Kidney epithelial cell (primary cell): ENCODE results near the gene C10orf95. TPM values are rescaled to one million over a fixed set of nuclear protein-coding genes. Genes with fewer than 3 reads are reported as not detected.

Experiments
- DNase-seq: peaks from one replicate; pipeline ENCODE4 v3.0.0-alpha.2; 2010; ENCODE audit warnings: low read depth
- H3K27me3 ChIP-seq: 2 replicates; pipeline ENCODE4 v1.6.0; 2011; ENCODE audit warnings: low read length; ENCODE audit not compliant: control insufficient read depth, insufficient read depth
- H3K36me3 ChIP-seq: 2 replicates; pipeline ENCODE4 v1.5.1; 2011; ENCODE audit warnings: low read length; ENCODE audit not compliant: control insufficient read depth, insufficient read depth
- H3K4me3 ChIP-seq: 2 replicates; pipeline ENCODE4 v1.5.1; 2011; ENCODE audit warnings: low read depth, mild to moderate bottlenecking, control low read depth, low read length
- total RNA-seq: library from RNA; depleted of rRNA; stranded (reverse); fragments of >200 nt; gene quantifications from 2 replicates; pipeline ENCODE4 v1.2.3, GENCODE V29; 2015
- TF ChIP-seq, protein P1 (sequence below): IDR thresholded peaks from 2 replicates; pipeline ENCODE4 v1.5.1; 2011; ENCODE audit warnings: mild to moderate bottlenecking, moderate library complexity, low read length, control low read depth, inconsistent platforms; ENCODE audit not compliant: insufficient read depth, poor library complexity, severe bottlenecking

The C10orf95 gene
- total RNA-seq, 1 donor from 2014 or later: 3.2 TPM

DNA sequence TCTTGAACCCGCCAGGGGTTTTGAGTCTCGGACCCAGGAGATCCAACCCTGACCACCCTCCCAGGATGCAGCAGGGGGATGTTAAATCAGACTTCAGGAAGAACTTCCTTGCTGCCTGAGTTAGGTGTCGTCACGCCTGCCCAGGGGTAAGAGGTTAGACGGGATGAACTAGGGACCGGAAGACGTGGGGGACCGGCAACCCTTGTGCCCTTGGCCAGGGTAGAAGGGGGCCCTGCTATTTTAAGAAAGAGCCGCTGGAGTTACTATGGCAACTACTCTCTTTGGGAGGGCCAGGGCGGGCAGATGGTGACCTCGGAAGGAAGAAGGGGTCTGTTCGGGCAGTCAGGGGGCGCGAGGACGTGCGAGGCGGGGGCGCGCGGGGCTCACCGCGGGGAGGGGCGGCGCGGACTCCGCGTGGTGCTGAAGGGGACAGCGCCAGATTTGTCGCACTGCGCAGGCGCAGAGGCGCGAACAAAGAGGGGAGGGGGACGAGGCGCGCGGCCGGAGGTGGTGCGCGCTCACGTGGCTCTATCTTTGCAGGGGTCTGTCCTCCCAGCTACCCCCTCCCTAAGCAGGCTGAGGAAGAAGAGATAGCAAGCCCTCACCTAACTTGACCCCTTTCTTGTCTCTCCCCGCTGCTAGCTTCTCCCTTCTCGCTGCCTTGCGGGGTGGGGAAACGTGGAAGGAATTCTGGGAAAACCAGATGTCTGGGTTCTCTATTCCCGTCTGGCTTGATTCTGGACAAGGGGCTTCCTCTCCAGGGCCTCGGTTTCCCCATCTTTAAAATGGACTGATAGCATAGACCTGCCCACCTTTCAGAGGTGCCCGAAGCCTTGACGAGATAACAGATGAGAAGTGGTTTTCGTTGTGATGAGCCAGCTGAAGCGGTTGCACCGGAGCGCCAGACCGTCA lies 31.8 kb downstream of the C10orf95 start:
- Histone ChIP-seq H3K36me3 (no peaks in the 10 kb centered on the region), H3K27me3 (peaks cover 25% of the 10 kb centered on the region), H3K4me3 (peak overlapping the region; percentile 62)
- TF ChIP-seq, protein P1, sequence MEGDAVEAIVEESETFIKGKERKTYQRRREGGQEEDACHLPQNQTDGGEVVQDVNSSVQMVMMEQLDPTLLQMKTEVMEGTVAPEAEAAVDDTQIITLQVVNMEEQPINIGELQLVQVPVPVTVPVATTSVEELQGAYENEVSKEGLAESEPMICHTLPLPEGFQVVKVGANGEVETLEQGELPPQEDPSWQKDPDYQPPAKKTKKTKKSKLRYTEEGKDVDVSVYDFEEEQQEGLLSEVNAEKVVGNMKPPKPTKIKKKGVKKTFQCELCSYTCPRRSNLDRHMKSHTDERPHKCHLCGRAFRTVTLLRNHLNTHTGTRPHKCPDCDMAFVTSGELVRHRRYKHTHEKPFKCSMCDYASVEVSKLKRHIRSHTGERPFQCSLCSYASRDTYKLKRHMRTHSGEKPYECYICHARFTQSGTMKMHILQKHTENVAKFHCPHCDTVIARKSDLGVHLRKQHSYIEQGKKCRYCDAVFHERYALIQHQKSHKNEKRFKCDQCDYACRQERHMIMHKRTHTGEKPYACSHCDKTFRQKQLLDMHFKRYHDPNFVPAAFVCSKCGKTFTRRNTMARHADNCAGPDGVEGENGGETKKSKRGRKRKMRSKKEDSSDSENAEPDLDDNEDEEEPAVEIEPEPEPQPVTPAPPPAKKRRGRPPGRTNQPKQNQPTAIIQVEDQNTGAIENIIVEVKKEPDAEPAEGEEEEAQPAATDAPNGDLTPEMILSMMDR: no peak
- no peak for DNase-seq

DNA sequence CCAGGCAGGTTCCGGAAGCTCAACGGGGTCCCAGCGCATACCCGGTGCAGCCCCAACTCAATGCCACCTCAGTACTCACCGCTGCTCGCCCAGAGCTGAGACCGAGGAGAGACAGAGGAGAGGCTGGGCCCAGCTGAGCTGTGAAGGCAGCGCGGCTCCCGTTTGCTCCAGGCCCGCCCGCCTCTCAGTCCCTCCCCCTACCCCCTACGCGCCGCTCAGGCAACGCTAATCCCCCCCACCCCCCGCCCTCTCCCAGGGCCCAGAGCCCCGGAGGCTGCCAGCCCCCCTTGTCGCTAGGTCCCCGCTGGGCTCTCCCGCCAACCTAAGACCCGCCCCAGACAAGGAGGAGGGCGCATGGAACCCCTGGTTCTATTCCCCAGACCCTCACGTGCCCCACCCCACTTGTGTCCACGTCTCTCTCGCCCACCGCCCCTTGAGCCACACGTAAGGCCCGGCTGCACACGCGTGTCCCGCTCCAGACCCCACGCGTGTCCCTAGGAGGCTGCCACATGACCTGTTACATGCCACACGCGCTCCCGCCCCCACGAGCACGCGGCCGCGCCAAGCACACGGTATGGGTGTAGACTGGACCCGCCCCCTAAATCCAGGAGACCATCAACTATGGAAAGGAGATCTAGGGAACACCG lies 32.6 kb downstream of the C10orf95 start, which contains the start of gene PSD:
PSD (minus strand) TSS at position 164 of the 647 bp plus-strand sequence. CDS start 1,747 bp downstream, outside the sequence.
- Histone ChIP-seq H3K4me3 (peak within 1 kb of the TSS; percentile 62), H3K36me3 (no peaks in the 10 kb centered on the region), H3K27me3 (peaks cover 25% of the 10 kb centered on the region)
- TF ChIP-seq, protein P1: no peak
- no peak for DNase-seq

DNA sequence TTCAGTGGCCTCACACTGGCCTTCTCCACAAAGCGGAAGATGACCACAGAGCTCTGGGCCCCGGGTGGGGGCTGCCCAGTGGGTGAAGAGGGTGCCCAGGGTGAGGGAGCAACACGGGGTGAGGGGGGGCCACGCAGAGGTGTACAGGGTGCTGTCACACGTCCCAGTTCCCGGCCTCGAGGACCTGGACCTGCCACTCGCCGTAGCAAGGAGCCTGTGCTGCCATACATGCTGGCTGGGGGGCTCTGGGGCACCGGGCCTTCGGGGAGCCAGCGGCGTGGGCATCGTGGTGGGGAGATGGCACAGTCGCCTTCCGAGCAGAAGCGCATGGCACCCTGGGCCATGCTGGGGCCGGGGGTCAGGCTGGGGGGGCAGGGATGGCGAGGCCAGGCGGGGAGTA lies 34.6 kb downstream of the C10orf95 start:
- TF ChIP-seq, protein P1: no peak
- DNase-seq: no peak
- peaks cover 42% of the 10 kb centered on the region for H3K27me3 ChIP-seq
- H3K4me3 ChIP-seq: no peak overlapping the region
- H3K36me3 ChIP-seq: no peaks in the 10 kb centered on the region

DNA sequence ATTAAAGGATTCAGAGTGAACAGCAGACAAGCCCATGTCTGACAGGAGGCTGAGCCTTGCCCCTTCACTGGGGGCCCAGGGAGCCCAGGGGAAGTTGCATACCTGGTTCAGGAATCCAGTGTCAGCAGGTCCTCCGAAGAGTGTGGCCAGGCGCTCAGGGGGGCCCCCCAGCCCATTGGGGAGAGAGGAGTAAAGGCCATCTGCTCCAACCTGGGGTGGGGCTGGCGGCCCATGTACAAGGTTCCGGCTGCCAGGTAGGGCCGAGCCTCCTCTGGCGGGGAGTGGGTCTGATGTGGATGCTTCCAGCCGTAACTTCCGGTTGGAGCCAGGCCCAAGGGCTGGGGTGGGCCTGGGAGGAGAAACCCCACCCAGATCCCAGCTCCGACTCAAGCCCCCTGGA lies 35.1 kb downstream of the C10orf95 start:
- Histone ChIP-seq H3K27me3 (peaks cover 46% of the 10 kb centered on the region), H3K36me3 (no peaks in the 10 kb centered on the region), H3K4me3 (no peak overlapping the region)
- no peak for DNase-seq
- TF ChIP-seq, protein P1: no peak

DNA sequence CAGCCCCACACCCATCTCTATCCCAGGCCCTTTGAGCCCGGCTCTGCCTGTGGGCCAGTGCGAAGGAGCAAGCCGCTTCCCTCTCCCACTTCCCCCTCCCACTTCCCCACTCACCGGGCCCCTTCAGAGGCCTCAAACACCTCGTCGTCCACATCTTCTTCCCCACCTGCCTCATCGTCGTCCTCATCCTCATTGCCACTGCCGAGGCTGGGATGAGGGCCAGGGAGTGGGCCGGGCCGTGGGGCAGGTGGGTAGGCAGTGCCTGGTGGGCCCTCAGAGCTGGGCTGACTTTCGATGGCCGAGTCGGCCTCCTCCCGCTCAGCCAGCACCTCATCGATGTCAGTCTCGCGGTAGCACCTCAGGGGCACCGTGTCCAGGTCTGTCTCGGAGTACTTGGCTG lies 36.6 kb downstream of the C10orf95 start:
- TF ChIP-seq, protein P1: no peak
- no peak for DNase-seq
- Histone ChIP-seq H3K36me3 (no peaks in the 10 kb centered on the region), H3K4me3 (no peak overlapping the region), H3K27me3 (peaks cover 61% of the 10 kb centered on the region)
